Mammary epithelial cell (primary cell): ENCODE results near the gene GPRASP1.

ENCODE experiments used
- EZH2 ChIP-seq: IDR thresholded peaks from 2 replicates; pipeline ENCODE4 v1.6.1; 2012; ENCODE audit warnings: low read length, inconsistent platforms, borderline replicate concordance
- TF ChIP-seq, protein P1 (sequence below), 2 donors: IDR thresholded peaks in 1 of 2; conservative IDR thresholded peaks in 1 of 2; 2 replicates each; pipeline ENCODE4 v1.5.1; 2011 to 2012; ENCODE audit warnings: inconsistent platforms in 2 of 2, low read length in 2 of 2, mild to moderate bottlenecking in 2 of 2, control low read depth in 1 of 2, low read depth in 1 of 2; ENCODE audit not compliant: insufficient read depth in 1 of 2; ENCODE audit errors: extremely low read depth in 1 of 2

GRCh38 chrX:102672856-102673255 is 21.6 kb downstream of the GPRASP1 start:
- TF ChIP-seq, protein P1, sequence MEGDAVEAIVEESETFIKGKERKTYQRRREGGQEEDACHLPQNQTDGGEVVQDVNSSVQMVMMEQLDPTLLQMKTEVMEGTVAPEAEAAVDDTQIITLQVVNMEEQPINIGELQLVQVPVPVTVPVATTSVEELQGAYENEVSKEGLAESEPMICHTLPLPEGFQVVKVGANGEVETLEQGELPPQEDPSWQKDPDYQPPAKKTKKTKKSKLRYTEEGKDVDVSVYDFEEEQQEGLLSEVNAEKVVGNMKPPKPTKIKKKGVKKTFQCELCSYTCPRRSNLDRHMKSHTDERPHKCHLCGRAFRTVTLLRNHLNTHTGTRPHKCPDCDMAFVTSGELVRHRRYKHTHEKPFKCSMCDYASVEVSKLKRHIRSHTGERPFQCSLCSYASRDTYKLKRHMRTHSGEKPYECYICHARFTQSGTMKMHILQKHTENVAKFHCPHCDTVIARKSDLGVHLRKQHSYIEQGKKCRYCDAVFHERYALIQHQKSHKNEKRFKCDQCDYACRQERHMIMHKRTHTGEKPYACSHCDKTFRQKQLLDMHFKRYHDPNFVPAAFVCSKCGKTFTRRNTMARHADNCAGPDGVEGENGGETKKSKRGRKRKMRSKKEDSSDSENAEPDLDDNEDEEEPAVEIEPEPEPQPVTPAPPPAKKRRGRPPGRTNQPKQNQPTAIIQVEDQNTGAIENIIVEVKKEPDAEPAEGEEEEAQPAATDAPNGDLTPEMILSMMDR (conservative IDR thresholded peaks at IDR 0.05 in 1 of 2, IDR thresholded peaks at IDR 0.05 in 1 of 2; ENCODE audit: extremely low read depth in 1 of 2, insufficient read depth in 1 of 2, low read depth in 1 of 2, low read length in 2 of 2) = no peak
- no peak for TF ChIP-seq EZH2
